Spleen (tissue), 7 donors: ENCODE measurements around the gene RETREG1.

Experiments
- POLR2AphosphoS5 ChIP-seq, 3 donors: sonication (generic); formaldehyde crosslinking; IDR thresholded peaks; one replicate each; pipeline ENCODE4 v1.5.1; 2017; ENCODE audit warnings: antibody characterized with exemption in 3 of 3
- TF ChIP-seq, protein P1 (sequence below), 11 experiments: fragments of 200-600 bp in 7 of 11; fragments of 450-650 bp in 4 of 11; sonication (generic) in 4 of 11; IDR thresholded peaks in 8 of 11; conservative IDR thresholded peaks in 3 of 11; 1 replicate in 7 of 11; 2 replicates in 4 of 11; pipeline versions ENCODE4 v1.4.0 to v1.8.0; 2016 to 2021; ENCODE audit warnings: antibody characterized with exemption in 11 of 11, inconsistent platforms in 4 of 11, mild to moderate bottlenecking in 1 of 11
- donor health status: DM: no; HTN: no; CAD: no; lungs with moderate emphysema.
- donor health status: DM: no; HTN: no; CAD: no.
- donor health status: DM: no; HTN: no; CAD: no.

DNA sequence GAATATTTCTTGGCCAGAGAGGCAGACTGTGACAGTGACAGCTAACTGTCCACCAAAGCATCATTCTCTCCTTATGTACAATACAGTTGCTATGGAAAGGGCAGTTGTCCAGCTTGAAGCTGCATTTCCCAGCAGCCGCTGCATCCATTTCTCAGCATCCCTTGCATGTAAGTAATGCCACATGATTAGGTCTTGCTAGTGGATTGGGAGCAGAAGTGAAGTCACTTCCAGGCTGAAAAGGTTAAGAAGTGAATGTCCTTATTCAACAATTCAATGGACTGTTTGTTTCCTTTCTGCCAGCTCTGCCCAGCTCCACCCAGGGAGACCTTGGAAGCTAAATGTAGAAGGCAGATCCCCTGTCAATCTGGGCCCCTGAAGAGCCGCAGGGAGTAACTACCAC is 26.1 kb upstream of the RETREG1 start:
- TF ChIP-seq, protein P1, sequence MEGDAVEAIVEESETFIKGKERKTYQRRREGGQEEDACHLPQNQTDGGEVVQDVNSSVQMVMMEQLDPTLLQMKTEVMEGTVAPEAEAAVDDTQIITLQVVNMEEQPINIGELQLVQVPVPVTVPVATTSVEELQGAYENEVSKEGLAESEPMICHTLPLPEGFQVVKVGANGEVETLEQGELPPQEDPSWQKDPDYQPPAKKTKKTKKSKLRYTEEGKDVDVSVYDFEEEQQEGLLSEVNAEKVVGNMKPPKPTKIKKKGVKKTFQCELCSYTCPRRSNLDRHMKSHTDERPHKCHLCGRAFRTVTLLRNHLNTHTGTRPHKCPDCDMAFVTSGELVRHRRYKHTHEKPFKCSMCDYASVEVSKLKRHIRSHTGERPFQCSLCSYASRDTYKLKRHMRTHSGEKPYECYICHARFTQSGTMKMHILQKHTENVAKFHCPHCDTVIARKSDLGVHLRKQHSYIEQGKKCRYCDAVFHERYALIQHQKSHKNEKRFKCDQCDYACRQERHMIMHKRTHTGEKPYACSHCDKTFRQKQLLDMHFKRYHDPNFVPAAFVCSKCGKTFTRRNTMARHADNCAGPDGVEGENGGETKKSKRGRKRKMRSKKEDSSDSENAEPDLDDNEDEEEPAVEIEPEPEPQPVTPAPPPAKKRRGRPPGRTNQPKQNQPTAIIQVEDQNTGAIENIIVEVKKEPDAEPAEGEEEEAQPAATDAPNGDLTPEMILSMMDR (IDR thresholded peaks at IDR 0.05 in 8 of 11, conservative IDR thresholded peaks at IDR 0.05 in 3 of 11): no peak
- no peak for TF ChIP-seq POLR2AphosphoS5 (IDR thresholded peaks at IDR 0.05)
